ENCODE results near the gene ARMC10.
"Not testable (repeated sequence)": the region's sequence is repeated elsewhere in the genome, so short reads cannot be mapped to it uniquely, and the experiment has no call there.

ARMC10 gene

DNA sequence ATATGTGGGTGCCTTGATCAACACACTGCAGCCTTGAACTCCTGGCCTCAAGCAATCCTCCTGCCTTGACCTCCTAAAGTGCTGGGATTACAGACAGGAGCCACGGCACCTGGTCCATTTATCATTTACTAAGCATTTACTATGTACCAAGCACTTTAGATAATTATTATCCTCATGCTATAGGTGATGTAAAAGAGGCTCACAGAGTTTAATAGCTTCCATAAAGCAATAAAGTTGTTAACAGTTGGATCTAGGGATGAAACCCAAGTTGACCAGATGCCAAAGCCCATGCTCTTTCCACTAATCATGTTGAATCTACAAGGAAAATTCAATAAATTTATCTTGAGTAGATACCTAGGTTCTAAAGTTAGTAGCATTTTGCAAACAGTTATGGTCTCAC, 68.9 kb downstream of the ARMC10 start:
- in situ Hi-C loops (cut with HindIII; ENCODE audit: low sequenced_read_pairs) = no loop called here
- DNase-seq (ENCODE audit: low read depth, low spot score) = no peak
- TF ChIP-seq, protein P1, sequence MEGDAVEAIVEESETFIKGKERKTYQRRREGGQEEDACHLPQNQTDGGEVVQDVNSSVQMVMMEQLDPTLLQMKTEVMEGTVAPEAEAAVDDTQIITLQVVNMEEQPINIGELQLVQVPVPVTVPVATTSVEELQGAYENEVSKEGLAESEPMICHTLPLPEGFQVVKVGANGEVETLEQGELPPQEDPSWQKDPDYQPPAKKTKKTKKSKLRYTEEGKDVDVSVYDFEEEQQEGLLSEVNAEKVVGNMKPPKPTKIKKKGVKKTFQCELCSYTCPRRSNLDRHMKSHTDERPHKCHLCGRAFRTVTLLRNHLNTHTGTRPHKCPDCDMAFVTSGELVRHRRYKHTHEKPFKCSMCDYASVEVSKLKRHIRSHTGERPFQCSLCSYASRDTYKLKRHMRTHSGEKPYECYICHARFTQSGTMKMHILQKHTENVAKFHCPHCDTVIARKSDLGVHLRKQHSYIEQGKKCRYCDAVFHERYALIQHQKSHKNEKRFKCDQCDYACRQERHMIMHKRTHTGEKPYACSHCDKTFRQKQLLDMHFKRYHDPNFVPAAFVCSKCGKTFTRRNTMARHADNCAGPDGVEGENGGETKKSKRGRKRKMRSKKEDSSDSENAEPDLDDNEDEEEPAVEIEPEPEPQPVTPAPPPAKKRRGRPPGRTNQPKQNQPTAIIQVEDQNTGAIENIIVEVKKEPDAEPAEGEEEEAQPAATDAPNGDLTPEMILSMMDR (IDR thresholded peaks at IDR 0.05; ENCODE audit: low read depth, low read length) = no peak
- no peak overlapping the region for H3K4me3 ChIP-seq (ENCODE audit: low read depth, low read length)

DNA sequence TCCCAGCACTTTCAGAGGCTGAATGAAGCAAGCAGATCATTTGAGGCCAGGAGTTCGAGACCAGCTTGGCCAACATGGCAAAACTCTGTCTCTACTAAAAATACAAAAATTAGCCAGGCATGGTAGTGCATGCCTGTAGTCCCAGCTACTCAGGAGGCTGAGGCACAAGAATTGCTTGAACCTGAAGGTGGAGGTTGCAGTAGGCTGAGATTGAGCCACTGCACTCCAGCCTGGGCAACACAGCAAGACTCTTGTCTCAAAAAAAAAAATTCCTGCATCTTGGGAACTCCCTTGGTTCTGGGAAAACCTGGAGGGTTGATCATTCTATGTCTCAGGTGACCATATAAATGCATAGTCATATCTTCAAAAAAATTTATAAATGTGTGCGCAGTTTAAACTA, 69.8 kb downstream of the ARMC10 start:
- H3K4me3 ChIP-seq (ENCODE audit: low read depth, low read length); DNase-seq (ENCODE audit: low read depth, low spot score); in situ Hi-C loops (cut with HindIII; ENCODE audit: low sequenced_read_pairs): not testable (repeated sequence)

DNA sequence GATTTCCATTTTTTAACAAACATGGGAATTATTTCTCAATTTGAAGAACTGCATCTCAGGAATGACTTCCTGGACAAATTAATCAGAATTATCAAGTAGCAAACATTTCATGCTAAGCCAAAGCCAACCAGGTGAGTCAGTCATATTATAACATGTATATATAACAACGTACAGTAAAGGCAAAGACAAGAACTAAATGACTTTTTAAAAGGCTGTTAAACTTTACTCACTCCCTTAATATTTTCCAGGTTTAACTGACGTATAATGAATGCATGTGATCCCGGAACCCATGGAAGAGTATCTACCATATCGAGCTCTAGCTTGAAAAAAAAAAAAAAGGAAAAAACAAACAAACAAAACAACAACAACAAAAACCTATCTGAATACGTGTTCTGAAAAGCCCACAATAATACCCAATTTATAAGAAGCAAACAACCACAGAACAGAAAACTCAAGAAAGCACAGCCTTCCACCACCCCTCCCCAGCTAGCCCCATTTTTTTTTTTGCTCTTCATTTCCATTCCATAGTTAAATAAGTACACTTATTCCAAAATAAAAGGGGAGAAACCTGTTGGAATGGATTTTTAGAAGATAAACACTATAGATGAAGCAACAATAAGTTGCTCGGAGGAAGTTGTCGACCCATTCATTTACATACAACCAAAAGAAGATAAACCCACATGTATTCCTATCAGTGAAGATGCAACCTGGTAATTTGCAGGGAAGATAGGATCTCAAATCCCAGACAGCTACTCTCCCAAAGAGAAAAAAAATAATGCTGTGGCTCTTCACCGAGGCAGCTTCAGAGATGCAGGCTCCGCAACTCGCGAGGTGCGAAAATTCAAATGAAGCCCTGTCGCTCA, 73.4 kb downstream of the ARMC10 start:
- TF ChIP-seq, protein P1 (IDR thresholded peaks at IDR 0.05; ENCODE audit: low read depth, low read length) = no peak
- H3K4me3 ChIP-seq (ENCODE audit: low read depth, low read length) = peak overlapping the region; percentile 78
- in situ Hi-C loops (cut with HindIII; ENCODE audit: low sequenced_read_pairs) = no loop called here
- no peak for DNase-seq (ENCODE audit: low read depth, low spot score)
